RPMI7951 (cell line): ENCODE results near the gene PLS3. TPM values are rescaled to one million over a fixed set of nuclear protein-coding genes. Genes with fewer than 3 reads are reported as not detected.

Experiments used
- DNase-seq: peaks from one replicate; pipeline ENCODE4 v3.0.0-alpha.2; 2012; ENCODE audit warnings: low read depth
- total RNA-seq: library from RNA; depleted of rRNA; stranded (reverse); fragments of >200 nt; shearing (Covaris generic); gene quantifications from 2 replicates; pipeline ENCODE4 v1.2.3, GENCODE V29; 2014

Gene PLS3
- total RNA-seq, 1 experiment from 2014 or later, result 116 TPM

GRCh38 chrX:115694028-115694427 lies 133.1 kb downstream of the PLS3 start:
- no peak for DNase-seq

GRCh38 chrX:115696039-115696438 lies 135.1 kb downstream of the PLS3 start:
- DNase-seq, result no peak

- no peak for DNase-seq
Measured at GRCh38 chrX:115696939-115697338, 136.0 kb downstream of the PLS3 start.

GRCh38 chrX:115697806-115698205 lies 136.8 kb downstream of the PLS3 start:
- no peak for DNase-seq
